Neural crest cell (in vitro differentiated cells): ENCODE results near the gene LRRC74A. TPM values are rescaled to one million over a fixed set of nuclear protein-coding genes. Genes with fewer than 3 reads are reported as not detected.

Experiments
- DNase-seq: peaks from one replicate; pipeline ENCODE4 v3.0.0; 2021; ENCODE audit warnings: low read depth, mixed read lengths, low spot score
- H3K27ac Mint-ChIP-seq: one replicate; pipeline ENCODE4 v1.8.0; 2021; ENCODE audit warnings: mild to moderate bottlenecking, mixed read lengths; ENCODE audit not compliant: unreplicated experiment
- H3K27me3 Mint-ChIP-seq: 2 replicates; pipeline ENCODE4 v1.8.0; 2021; ENCODE audit warnings: low read depth, mild to moderate bottlenecking, mixed read lengths
- H3K36me3 Mint-ChIP-seq: 2 replicates; pipeline ENCODE4 v1.8.0; 2021; ENCODE audit warnings: low read depth, mild to moderate bottlenecking, mixed read lengths
- H3K4me1 Mint-ChIP-seq: 2 replicates; pipeline ENCODE4 v1.8.0; 2021; ENCODE audit warnings: mixed read lengths
- H3K4me3 Mint-ChIP-seq: one replicate; pipeline ENCODE4 v1.8.0; 2021; ENCODE audit warnings: mild to moderate bottlenecking, mixed read lengths
- H3K9me3 Mint-ChIP-seq: 2 replicates; pipeline ENCODE4 v1.8.0; 2021; ENCODE audit warnings: mixed read lengths
- CTCF ChIP-seq: fragments of 200-600 bp; sonication (generic); conservative IDR thresholded peaks from 2 replicates; pipeline ENCODE4 v1.5.0; 2021; ENCODE audit warnings: antibody characterized with exemption, mild to moderate bottlenecking
- total RNA-seq: library from RNA; stranded (reverse); gene quantifications from 2 replicates; pipeline ENCODE4 v1.2.1, GENCODE V29; 2021

LRRC74A gene
- total RNA-seq, 1 donor from 2014 or later = not detected

GRCh38 chr14:76780058-76780345 lies 46.2 kb upstream of the LRRC74A start:
- TF ChIP-seq CTCF = no peak
- no peak for DNase-seq
- peak overlapping the region; percentile 35 for H3K4me3 Mint-ChIP-seq
- peaks cover 27% of the 10 kb centered on the region for H3K4me1 Mint-ChIP-seq
- H3K36me3 Mint-ChIP-seq = peaks cover 12% of the 10 kb centered on the region
- H3K27ac Mint-ChIP-seq = peak overlapping the region; percentile 90
- H3K9me3 Mint-ChIP-seq = no peaks in the 10 kb centered on the region
- H3K27me3 Mint-ChIP-seq = peaks cover 2% of the 10 kb centered on the region

GRCh38 chr14:76780360-76780759 lies 45.8 kb upstream of the LRRC74A start:
- no peak overlapping the region for H3K27ac Mint-ChIP-seq
- H3K9me3 Mint-ChIP-seq = no peaks in the 10 kb centered on the region
- peaks cover 2% of the 10 kb centered on the region for H3K27me3 Mint-ChIP-seq
- H3K4me1 Mint-ChIP-seq = peaks cover 26% of the 10 kb centered on the region
- H3K36me3 Mint-ChIP-seq = peaks cover 11% of the 10 kb centered on the region
- peak overlapping the region; percentile 35 for H3K4me3 Mint-ChIP-seq
- TF ChIP-seq CTCF = no peak
- DNase-seq = no peak

- Mint-ChIP-seq H3K9me3 (no peaks in the 10 kb centered on the region), H3K27ac (peak overlapping the region; percentile 43), H3K36me3 (peaks cover 11% of the 10 kb centered on the region), H3K27me3 (peaks cover 2% of the 10 kb centered on the region), H3K4me3 (no peak overlapping the region), H3K4me1 (peaks cover 26% of the 10 kb centered on the region)
- no peak for TF ChIP-seq CTCF
- no peak for DNase-seq
These were observed 45.1 kb upstream of the LRRC74A start for GRCh38 chr14:76780875-76781647.

- H3K27me3 Mint-ChIP-seq = peaks cover 2% of the 10 kb centered on the region
- no peak overlapping the region for H3K4me3 Mint-ChIP-seq
- peaks cover 11% of the 10 kb centered on the region for H3K36me3 Mint-ChIP-seq
- H3K4me1 Mint-ChIP-seq = peaks cover 21% of the 10 kb centered on the region
- TF ChIP-seq CTCF = no peak
- H3K9me3 Mint-ChIP-seq = no peaks in the 10 kb centered on the region
- no peak overlapping the region for H3K27ac Mint-ChIP-seq
- DNase-seq = no peak
These were observed 44.6 kb upstream of the LRRC74A start for GRCh38 chr14:76781648-76782051.

- no peak for DNase-seq
- Mint-ChIP-seq H3K4me1 (peaks cover 15% of the 10 kb centered on the region), H3K36me3 (peaks cover 17% of the 10 kb centered on the region), H3K27ac (peak overlapping the region; percentile 62), H3K4me3 (peak overlapping the region; percentile 35), H3K9me3 (no peaks in the 10 kb centered on the region), H3K27me3 (peaks cover 2% of the 10 kb centered on the region)
- TF ChIP-seq CTCF = no peak
These were observed 43.9 kb upstream of the LRRC74A start for GRCh38 chr14:76782115-76782884.
